Measurements from ENCODE around the gene XYLT2. TPM values are rescaled to one million over a fixed set of nuclear protein-coding genes. Genes with fewer than 3 reads are reported as not detected.

The XYLT2 gene
- polyA plus RNA-seq, 2 of the 4 experiments (the other 2 are of a cell fraction), result 9.7 to 15.8 TPM

GRCh38 chr17:50373705-50374104 is 27.8 kb downstream of the XYLT2 start:
- Histone ChIP-seq H3K4me3 (peak overlapping the region; percentile 70), H3K4me2 (peak overlapping the region; percentile 81), H3K27ac (peak overlapping the region; percentile 94 to 95; a peak in 4 of 6 replicates), H3K9me3 (no peaks in the 10 kb centered on the region), H3K4me1 (peaks cover 14% of the 10 kb centered on the region; the same call in 2 of the 3 replicates)
- DNase-seq (ENCODE audit: low read depth in 1 of 2, low spot score in 1 of 2) (no peak), FAIRE-seq (no peak), ATAC-seq (no peak)
- POLR2A ChIA-PET, result interaction anchor here (2.0 kb wide), 1 partner anchor 24 kb away, joined by 7 read pairs; the partner anchor contains the start of gene LRRC59
- TF ChIP-seq ZFP36 (IDR thresholded peaks at IDR 0.05; ENCODE audit: borderline replicate concordance, partially characterized antibody) (no peak), USF2 (IDR thresholded peaks at IDR 0.05) (no peak), NR3C1 (IDR thresholded peaks at IDR 0.05) (no peak)
- CTCF ChIA-PET, result interaction anchor here (1.0 to 33.9 kb wide), 7 partner anchors 8 to 204 kb away, joined by 3 to 445 read pairs (median 3); partner anchors contain the start of genes COL1A1 and LRRC59
- WGBS (ENCODE audit: missing lambda C conversion rate), result 74% methylated on average over 2 of the region's 2 CpGs

GRCh38 chr17:50375858-50376538 is 30.1 kb downstream of the XYLT2 start:
- no peak for TF ChIP-seq POLR2A (IDR thresholded peaks at IDR 0.05; ENCODE audit: low read length)
- no peak for TF ChIP-seq RNF2 (IDR thresholded peaks at IDR 0.05; ENCODE audit: borderline replicate concordance, low read depth)
- TF ChIP-seq RCOR1 (IDR thresholded peaks at IDR 0.05; ENCODE audit: low read depth, low read length), result no peak
- no peak for TF ChIP-seq KDM5A (IDR thresholded peaks at IDR 0.05)
- TF ChIP-seq CHD2 (IDR thresholded peaks at IDR 0.05; ENCODE audit: low read length, partially characterized antibody), result no peak
- TF ChIP-seq HOXB13 (CRISPR knock-in tag; IDR thresholded peaks at IDR 0.05; ENCODE audit: low read depth), result no peak
- no peak for TF ChIP-seq SREBF2 (IDR thresholded peaks at IDR 0.05)
- no peak for TF ChIP-seq EP300 (IDR thresholded peaks at IDR 0.05)
- POLR2A ChIA-PET, result no interaction called here
- Histone ChIP-seq H3K27ac (no peak overlapping the region), H3K9me3 (no peaks in the 10 kb centered on the region), H3K4me1 (peaks cover 14% of the 10 kb centered on the region; the same call in 2 of the 3 replicates), H3K4me2 (no peak overlapping the region), H3K4me3 (no peak overlapping the region)
- FAIRE-seq, result no peak
- 65% methylated on average over 5 of the region's 5 CpGs for WGBS (ENCODE audit: missing lambda C conversion rate)
- CTCF ChIA-PET, result interaction anchor here (1.3 to 33.9 kb wide), 3 partner anchors 9 to 17 kb away, joined by 3 to 445 read pairs (median 108); partner anchors contain the start of gene LRRC59
- DNase-seq (ENCODE audit: low read depth in 1 of 2, low spot score in 1 of 2), result no peak
- ATAC-seq, result no peak

- Histone ChIP-seq H3K9me3 (no peaks in the 10 kb centered on the region), H3K27ac (no peak overlapping the region), H3K4me2 (no peak overlapping the region), H3K4me1 (no peaks in the 10 kb centered on the region), H3K4me3 (no peak overlapping the region)
- TF ChIP-seq HES2 (IDR thresholded peaks at IDR 0.05), result no peak
- no peak for TF ChIP-seq ESRRA (IDR thresholded peaks at IDR 0.05; ENCODE audit: borderline replicate concordance, low read length)
- TF ChIP-seq RARB (CRISPR knock-in tag; IDR thresholded peaks at IDR 0.05), result no peak
- no peak for TF ChIP-seq MAFK (IDR thresholded peaks at IDR 0.05; ENCODE audit: partially characterized antibody)
- TF ChIP-seq MYC (IDR thresholded peaks at IDR 0.05; ENCODE audit: borderline replicate concordance, low read length), result no peak
- no peak for TF ChIP-seq NR3C1 (IDR thresholded peaks at IDR 0.05)
- FAIRE-seq (no peak), DNase-seq (ENCODE audit: low read depth in 1 of 2, low spot score in 1 of 2) (no peak), ATAC-seq (peak; percentile 12 to 14; a peak in 5 of 6 replicates)
- ChIA-PET POLR2A (interaction anchor here (0.9 to 1.5 kb wide), 3 partner anchors 10 to 100 kb away, joined by 3 read pairs; no protein-coding TSS in a partner anchor), CTCF (interaction anchor here (0.6 to 33.9 kb wide), 4 partner anchors 13 to 344 kb away, joined by 3 to 445 read pairs (median 56); partner anchors contain the start of gene LRRC59)
- 84% methylated on average over 6 of the region's 6 CpGs for WGBS (ENCODE audit: missing lambda C conversion rate)
These were observed 33.6 kb downstream of the XYLT2 start for GRCh38 chr17:50379351-50380132.
